ENCODE data around the gene PHF14.
A peak's percentile ranks its signal among the peaks of the same experiment; 100 is the strongest.
"Not testable (repeated sequence)": the region's sequence is repeated elsewhere in the genome, so short reads cannot be mapped to it uniquely, and the experiment has no call there.

Gene PHF14, protein sequence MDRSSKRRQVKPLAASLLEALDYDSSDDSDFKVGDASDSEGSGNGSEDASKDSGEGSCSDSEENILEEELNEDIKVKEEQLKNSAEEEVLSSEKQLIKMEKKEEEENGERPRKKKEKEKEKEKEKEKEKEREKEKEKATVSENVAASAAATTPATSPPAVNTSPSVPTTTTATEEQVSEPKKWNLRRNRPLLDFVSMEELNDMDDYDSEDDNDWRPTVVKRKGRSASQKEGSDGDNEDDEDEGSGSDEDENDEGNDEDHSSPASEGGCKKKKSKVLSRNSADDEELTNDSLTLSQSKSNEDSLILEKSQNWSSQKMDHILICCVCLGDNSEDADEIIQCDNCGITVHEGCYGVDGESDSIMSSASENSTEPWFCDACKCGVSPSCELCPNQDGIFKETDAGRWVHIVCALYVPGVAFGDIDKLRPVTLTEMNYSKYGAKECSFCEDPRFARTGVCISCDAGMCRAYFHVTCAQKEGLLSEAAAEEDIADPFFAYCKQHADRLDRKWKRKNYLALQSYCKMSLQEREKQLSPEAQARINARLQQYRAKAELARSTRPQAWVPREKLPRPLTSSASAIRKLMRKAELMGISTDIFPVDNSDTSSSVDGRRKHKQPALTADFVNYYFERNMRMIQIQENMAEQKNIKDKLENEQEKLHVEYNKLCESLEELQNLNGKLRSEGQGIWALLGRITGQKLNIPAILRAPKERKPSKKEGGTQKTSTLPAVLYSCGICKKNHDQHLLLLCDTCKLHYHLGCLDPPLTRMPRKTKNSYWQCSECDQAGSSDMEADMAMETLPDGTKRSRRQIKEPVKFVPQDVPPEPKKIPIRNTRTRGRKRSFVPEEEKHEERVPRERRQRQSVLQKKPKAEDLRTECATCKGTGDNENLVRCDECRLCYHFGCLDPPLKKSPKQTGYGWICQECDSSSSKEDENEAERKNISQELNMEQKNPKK

DNA sequence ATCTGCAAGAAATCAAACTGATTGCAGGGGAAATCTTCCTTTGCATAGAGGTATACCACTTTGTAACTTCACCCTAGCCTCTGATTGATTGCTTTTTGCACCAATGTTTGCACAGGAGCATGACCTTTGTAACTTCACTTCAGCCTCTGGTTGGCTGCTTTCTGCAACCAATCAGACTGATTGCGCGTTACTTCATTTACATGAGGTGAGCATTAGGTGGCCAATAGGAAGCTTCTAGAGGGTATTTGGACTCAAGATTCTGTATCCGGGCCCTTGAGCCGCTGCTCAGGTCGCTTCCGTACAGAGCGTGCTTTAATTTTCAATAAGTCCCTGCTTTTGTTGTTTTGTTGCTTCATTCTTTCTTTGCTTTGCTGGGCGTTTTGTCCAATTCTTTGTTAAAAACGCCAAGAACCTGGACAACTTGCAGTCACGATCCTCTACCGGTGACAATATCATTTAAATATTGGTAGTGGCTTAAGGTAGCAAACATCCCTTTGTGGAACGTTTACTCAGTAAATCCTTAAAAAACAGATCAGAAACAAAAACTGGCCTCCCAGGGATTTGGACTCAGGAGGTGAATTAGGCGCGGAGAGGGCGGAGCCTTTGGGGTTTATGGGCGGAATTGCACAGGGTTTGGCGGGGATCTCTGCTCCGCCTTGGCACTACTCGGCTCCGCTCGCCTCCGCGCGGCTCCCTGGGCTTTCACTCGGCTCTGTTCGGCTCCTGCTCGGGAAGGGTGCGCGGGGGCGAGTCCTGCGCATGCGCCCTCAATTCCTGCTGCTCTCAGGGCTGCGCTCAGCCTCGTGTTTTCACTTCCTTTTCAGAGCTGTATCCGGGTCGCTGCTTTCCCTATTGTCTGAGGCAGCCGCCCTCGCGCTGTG lies at the start of gene PHF14:
TSS of gene PHF14 (plus strand) at position 812 of the 881 bp plus-strand sequence. CDS start 452 bp downstream, outside the sequence.
- peak; percentile 97 for DNase-seq

DNA sequence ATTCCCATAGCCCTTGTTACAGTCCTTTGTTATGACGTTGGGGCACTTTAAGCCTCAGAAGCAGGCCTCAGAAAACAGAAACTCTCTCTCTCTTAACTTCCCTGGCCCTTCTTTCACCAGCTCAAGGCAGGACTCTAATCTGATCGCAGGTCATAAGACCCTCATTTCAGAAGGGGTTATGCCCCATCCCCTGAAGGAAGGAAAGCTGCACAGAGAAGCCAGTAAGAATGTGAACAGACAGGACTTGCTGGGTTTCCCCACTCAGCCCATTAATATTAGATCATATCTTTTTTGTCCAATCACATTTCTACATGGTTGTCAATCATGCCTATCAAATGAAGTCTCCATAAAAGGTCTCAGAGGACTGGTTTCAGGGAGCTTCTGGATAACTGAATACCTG lies 49.3 kb upstream of the PHF14 start:
- no peak for DNase-seq

DNA sequence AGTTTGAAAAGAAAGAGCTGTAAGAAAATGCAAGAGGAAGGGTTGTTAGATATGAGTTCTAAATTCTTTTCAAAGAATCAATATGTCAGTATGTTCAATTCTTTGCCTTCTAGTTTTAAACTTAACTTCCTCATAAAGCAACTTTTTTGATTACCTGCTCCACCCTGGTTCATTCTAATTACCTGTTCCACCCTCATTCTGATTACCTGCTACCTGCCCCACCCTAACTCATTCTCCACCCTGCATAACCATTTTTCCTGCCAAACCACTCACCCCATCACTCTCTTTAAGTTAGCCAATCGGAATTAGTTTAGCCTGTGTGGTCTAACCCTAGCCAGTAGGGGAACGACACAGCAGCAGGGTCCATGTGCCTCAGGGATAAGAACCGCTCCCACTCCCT lies 45.5 kb upstream of the PHF14 start:
- DNase-seq: not testable (repeated sequence)

DNA sequence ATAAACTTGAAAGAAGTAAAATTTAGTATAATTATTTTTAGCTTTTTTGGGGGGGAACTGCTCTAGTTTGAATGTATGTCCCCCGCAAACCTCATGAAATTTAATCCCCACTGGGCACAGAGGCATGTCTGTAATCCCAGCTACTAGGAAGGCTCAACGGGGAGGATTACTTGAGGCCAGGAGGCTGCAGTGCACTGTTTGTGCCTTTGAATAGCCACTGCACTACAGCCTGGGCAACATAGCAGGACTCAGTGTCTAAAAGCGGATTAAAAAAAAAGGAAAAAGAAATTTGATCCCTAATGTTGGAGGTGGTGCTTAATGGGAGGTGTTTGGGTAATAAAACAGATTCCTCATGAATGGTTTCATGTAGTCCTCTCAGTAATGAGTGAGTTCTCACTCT lies 43.1 kb upstream of the PHF14 start:
- no peak for DNase-seq

DNA sequence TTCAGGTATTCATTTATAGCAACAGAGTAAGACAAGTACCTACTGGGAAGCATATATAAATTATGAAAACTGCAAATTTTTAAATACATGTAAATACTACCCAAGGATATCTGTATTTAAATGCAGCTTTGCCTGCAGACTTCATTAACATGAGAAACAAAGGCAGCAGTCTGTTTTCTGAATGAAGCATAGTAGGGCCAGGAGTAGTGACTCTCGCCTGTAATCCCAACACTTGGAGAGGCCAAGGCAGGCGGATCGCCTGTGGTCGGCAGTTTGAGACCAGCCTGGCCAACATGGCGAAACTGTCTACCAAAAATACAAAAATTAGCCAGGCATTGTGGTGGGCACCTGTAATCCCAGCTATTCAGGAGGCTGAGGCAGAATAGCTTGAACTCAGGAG lies 42.5 kb upstream of the PHF14 start:
- no peak for DNase-seq

DNA sequence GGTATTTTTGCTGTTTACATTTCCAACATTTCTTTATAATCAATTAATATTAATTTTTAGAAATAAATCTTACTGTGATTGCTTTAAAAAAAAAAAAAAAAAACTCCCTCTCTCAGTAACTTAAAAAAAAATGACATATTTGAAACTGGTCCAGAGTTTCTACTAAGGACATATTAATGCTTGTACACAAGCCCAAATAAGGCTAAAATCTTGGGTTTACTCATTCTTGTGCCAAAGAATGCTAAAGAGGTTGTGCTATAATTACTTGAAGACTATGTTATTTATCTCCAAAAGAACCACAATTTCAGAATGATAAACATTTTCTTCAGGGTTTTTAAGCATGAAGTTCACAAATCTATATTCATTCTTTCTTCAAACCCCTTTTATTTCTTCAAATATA lies 39.4 kb upstream of the PHF14 start:
- no peak for DNase-seq

DNA sequence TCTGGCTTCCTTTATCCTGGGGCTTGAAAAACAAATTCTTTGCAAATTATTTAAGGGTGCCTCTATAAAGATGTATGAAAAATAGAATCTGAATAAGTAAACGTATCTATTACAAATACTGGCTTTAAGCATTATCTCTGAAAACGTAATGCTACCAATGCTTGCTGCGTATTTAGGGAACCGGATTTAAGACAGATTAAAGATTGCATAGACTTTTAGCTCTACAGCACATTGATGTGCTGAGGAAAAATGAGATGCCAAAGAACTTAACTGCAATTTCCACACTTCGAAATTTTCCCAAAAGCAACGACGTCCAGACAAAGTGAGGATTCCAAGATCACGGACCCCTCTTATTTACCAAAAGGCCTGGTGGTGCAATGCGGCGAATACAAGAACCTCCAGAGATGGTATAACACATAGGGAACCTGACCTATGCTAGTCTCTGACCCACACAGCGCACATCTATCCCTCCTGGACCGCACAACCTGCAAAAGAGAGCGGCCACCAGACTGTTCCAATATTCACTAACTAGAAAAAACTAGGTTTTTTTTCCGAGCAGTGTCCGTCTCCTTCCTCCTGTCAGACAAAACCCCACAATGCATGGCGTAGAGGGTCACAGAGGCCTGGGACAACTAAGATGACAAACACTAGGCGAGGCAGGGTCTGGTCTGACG lies 34.3 kb upstream of the PHF14 start:
- no peak for DNase-seq

DNA sequence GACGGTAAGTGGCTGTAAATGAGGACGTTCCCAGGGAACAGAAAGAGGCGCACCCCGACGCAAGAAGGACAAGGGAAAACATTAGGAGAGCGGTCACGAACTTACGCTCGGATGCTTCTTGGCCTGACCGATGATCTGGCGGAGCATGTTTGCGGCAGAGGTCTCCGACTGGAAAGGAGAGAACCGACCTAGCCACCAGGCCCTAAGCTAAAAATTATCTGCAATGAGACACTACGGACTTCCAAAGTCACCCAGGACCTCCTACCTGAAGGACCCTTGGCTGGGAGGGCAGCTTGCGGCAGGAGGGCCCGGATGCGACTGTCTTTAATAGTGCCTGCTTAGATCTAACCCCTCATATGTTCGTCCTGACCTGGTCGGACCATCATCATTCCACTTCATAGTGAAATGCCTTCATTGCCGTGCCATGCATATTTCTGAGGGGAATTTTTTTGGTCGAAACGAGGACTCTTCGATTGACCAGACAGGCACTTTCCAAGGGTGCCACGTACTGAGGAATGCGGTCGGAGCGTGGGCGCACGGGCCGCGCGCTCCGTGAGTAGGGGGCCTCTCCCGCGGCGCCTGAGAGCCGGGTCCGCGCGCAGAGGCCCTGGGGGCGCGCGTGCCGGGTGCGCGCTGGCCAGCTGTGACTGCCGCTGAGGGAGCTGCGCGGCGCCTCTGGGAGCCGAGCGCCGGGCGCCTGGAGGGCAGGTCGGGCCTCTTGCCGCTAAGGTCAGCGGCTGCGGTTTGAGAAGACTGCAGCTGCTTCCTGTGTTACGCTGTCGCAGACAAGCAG lies 33.6 kb upstream of the PHF14 start:
- peak; percentile 96 for DNase-seq

DNA sequence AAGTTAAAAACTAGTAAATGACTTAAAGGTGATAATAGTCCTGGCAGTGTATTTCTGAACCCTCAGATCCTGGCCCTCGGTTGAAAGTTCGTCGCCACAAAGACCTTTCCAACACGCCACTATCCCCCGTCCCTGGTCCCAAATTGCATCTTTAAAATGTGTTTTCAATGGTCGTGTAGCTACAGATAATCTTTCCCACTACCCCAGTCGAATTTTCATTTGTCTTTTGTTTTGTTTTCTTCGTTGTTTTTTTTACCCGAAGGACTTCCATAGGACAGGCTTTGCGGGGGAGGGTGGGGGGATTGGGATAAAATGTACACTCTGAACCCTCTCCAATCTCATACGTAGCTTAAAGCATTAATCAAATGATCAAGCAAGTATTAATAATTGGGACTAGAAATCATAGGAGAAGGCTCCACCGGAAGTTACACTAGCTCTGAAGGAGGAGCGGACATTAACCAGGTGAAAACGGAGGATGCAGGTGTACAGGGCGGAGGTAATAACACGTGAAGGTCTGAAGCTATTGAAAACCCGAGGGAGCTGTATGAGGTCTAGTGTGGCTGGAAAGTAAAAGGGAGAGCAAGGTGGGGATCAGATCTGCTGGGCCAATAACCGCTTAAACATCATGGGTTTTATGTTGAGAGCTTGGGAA lies 32.8 kb upstream of the PHF14 start:
- DNase-seq: no peak

DNA sequence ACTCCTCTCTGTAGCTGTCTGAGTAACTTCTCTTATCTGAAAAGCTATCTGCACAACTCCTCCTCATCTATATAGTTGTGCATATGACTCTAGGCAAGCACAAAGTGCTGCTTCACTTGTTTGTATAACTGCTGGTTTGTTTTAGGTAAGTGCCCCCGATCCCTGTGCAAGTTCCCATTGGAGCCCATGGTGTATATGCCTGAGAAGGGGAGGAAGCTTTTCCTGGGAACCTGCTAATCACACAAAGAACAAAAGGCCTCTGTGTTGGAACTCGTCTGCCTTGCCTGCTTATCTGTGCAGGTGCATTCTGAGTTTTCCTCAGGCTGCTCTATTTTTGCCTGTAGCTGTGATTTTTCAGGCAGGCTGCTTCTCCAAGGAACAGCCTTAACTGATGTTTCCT lies 23.2 kb upstream of the PHF14 start:
- no peak for DNase-seq

DNA sequence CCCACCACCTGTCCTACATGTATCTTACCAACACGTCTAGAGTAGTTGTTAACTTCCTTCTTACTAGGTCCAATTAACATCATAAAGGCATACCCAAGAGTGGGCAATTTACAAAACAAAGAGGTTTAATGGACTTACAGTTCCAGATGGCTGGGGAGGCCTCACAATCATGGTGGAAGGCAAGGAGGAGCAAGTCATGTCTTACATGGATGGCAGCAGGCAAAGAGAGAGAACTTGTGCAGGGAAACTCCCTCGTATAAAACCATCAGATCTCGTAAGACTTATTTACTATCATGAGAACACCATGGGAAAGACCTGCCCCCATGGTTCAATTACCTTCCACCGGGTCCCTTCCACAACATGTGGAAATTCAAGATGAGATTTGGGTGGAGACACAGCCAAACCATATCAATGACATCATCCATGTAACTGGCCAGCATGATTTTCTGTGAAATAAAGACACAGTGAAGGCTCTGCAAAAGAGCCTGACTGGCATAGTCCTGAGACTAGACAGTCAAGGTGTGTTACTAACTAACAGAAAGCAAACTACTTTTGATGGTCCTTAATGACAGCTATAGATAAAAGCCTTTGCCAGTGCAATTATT lies 22.6 kb upstream of the PHF14 start:
- DNase-seq: not testable (repeated sequence)

DNA sequence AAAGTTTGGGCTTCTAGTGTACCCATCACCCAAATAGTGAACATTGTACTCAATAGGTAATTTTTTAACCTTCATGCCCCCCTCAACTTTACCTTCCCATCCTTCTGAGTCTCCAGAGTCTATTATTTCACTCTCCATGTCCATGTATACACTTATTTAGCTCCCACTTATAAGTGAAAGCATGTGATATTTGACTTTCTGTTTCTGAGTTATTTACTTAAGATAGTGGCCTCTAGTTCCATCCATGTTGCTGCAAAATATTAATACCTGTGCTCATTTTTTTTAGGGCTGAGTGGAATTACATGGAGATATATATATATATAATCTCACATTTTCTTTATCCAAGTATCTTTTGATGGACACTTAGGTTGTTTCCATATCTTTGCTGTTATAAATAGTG lies 21.1 kb upstream of the PHF14 start:
- no peak for DNase-seq

DNA sequence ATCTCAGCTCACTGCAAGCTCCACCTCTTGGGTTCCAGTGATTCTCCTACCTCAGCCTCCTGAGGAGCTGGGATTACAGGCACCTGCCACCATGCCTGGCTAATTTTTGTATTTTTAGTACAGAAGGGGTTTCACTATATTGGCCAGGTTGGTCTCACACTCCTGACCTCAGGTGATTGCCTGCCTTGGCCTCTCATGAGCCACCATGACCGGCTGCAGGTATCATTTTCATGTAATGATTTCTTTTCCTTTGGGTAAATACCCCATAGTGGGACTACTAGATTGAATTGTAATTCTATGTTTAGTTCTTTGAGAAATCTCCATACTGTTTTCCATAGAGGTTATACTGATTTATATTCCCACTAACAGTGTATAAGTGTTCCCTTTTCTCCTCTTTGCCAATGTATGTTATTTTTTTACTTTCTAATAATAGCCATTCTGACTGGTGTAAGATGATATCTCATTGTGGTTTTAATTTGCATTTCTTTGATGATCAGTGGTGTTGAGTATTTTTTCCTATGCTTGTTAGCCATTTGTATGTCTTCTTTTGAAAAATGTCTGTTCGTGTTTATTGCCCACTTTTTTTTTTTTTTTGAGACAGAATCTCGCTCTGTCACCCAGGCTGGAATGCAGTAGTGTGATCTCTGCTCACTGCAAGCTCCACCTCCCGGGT lies 20.5 kb upstream of the PHF14 start:
- not testable (repeated sequence) for DNase-seq

DNA sequence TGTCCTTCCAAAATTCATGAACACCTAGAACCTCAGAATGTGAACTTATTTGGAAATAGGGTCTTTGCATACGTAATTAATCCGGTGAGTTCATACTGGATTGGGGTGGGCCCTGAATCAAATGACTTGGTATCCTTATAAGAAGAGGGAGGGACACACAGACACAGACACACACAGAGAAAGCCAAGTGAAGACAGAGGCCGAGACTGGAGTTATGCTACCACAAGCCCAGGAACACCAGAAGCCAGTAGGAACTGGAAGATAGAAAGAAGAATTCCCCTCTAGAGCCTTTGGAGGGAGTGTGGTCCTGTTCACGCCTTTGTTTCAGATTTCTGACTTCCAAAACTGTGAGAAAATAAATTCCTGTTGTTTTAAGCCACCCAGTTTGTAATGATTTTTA lies 17.1 kb upstream of the PHF14 start:
- DNase-seq: no peak

DNA sequence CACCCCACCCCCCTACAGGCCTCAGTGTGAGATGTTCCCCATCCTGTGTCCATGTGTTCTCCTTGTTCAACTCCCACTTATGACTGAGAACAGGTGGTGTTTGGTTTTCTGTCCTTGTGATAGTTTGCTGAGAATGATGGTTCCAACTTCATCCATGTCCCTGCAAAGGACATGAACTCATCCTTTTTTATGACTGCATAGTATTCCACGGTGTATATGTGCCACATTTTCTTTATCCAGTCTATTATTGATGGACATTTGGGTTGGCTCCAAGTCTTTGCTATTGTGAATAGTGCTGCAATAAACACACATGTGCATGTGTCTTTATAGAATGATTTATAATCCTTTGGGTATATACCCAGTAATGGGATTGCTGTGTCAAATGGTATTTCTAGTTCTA lies 13.4 kb upstream of the PHF14 start:
- not testable (repeated sequence) for DNase-seq

DNA sequence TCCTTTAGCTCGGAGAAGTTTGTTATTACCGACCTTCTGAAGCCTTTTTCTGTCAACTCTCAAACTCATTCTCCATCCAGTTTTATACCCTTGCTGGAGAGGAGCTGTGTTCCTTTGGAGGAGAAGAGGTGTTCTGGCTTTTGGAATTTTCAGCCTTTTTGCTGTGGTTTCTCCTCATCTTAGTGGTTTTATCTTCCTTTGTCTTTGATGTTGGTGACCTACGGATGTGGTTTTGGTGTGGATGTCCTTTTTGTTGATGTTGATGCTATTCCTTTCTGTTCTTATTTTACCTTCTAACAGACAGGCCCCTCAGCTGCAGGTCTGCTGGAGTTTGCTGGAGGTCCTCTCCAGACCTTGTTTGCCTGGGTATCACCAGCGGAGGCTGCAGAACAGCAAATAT lies 8.7 kb upstream of the PHF14 start:
- DNase-seq: not testable (repeated sequence)

DNA sequence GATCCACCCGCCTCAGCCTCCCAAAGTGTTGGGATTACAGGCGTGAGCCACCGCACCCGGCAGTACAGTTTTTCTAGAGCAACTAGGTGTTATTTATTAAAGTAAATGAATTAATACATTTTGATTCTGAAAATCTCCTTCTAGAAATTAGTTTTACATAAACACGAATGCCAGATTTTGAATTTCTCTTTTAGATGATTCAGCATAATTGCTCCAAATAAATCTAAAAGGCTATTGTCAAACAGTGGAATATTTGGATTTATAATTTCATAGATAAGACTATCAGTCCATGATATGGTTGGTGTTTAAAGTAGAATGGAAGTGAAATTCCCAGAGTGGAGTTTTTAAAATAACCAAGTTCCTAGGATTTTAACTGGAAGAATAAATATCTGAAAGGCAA lies 1.5 kb upstream of the PHF14 start:
- DNase-seq: no peak

DNA sequence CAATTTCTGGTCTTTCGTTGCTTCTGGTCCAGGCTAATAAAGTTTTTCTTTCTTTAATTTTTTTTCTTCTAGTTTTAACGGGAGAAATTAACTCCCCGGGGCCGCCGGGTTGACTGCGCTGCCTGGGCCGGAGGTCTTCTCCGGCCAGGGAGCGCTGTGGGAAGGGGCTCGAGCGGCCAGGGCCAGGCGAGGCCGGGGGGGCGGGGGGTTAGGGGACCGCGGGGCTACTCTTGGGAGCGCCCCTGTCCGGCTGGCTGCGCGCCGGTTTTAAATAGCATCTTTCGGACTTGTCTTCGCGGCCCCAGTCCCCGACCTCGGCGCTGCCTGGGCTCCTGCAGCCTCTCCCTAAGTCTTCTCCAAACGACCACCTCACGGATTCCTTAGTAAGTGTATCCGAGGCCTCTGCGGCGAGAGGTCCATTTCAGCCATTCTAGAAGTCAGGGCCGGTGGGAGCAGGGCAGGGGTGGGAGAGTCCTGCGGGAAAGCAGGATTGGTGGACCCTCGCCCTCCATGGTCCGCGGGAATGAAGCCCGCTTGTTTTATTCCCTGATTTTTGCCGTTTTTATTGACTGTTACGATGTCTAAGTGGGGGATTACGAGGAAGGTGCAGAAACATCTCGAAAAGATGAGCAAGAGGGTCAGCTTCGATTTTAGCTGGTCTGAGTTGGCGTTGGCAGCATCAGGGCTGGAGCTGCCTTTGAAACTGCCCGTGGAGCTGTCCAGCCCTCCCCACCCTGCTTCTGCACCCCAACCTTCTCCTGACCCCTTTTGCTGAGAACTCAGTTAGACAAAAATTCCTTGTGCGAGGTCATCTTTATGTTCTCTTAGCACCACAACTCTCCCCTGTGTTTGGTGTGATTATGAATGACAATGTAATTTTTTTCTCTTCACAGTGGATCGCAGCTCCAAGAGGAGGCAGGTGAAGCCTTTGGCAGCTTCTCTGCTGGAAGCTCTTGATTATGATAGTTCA lies 555 bp downstream of the PHF14 start:
- DNase-seq: no peak

DNA sequence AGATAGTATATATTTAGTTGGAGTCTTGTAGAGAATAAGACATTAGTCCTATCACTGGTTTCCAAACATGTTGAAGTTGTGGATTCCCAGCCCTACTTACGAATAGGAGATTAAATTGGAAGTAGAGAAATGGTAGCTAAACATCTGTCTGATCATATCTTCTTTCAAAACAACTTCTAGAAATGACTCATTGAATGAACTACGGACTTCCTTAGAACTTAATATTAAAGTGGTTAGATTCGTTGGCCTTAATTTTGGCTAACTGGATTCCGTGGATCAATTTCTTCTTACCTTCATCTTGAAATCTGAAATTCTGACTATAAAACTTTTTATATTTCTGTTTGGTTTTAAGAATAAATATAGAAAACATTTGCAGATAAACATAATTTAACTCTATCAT lies 3.4 kb downstream of the PHF14 start:
- no peak for DNase-seq

Data from GOT3 (cell line).